ENCODE measurements around the gene TAL2. TPM values are rescaled to one million over a fixed set of nuclear protein-coding genes. Genes with fewer than 3 reads are reported as not detected.

The TAL2 gene
- total and polyA plus RNA-seq, 10 of the 15 experiments (the other 5 are each of a cell fraction or from before 2014, with no cell fraction given): 0.16 to 0.51 (median 0.34) TPM; not detected in 1

DNA sequence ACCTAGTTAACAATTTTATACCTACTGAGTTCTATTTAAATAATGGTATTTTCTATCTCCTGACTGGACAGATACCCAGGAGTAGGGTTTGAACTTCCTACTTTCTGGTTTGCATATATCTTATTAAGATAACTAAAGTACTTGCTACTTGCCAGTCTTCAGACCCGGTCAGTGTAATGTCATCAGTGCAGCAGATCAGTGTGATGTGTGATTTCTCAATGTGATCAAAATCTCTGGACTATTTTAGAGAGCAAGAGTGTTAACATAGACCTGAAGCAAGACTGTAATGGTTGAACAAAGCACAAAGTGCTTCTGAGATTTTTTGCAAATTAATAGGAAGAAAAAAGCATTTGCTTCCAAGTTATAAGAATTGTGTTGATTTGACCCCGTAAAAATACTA lies 38.9 kb downstream of the TAL2 start:
- ATAC-seq: peak; percentile 22
- SMC1A ChIA-PET (ENCODE audit: uncharacterized antibody, unreplicated experiment): interaction anchor here (1.0 to 1.8 kb wide), 7 partner anchors 10 to 201 kb away, joined by 3 to 7 read pairs (median 3); no protein-coding TSS in a partner anchor

GRCh38 chr9:105702207-105702606 lies 40.0 kb downstream of the TAL2 start:
- WGBS (ENCODE audit: insufficient coverage, insufficient replicate concordance, low lambda C conversion rate, missing lambda C conversion rate): 100% methylated on average over 1 of the region's 1 CpG
- Histone ChIP-seq H3K4me2 (ENCODE audit: control insufficient read depth, insufficient read depth) (no peak overlapping the region), H2AFZ (ENCODE audit: control insufficient read depth, low read depth, low read length) (no peak overlapping the region), H3K4me1 (ENCODE audit: control insufficient read depth, insufficient read depth, low read length) (no peaks in the 10 kb centered on the region), H3K27me3 (replicated peaks in 1 of 2; ENCODE audit: control insufficient read depth in 2 of 2, insufficient read depth in 2 of 2, low read length in 1 of 2) (no peaks in the 10 kb centered on the region), H3K79me2 (ENCODE audit: control insufficient read depth, insufficient read depth, low read length) (peaks cover 3% of the 10 kb centered on the region; the same call in 1 of the 2 replicates), H3K9ac (ENCODE audit: control insufficient read depth, insufficient read depth, low read length) (no peak overlapping the region), H4K20me1 (ENCODE audit: control insufficient read depth, insufficient read depth) (no peaks in the 10 kb centered on the region), H3K9me3 (replicated peaks; ENCODE audit: control insufficient read depth, insufficient read depth, low read length) (no peaks in the 10 kb centered on the region), H3K27ac (ENCODE audit: control insufficient read depth, insufficient read depth) (no peak overlapping the region), H3K4me3 (no peak overlapping the region), H3K36me3 (ENCODE audit: control insufficient read depth in 2 of 2, insufficient read depth in 2 of 2, low read length in 1 of 2) (no peaks in the 10 kb centered on the region)
- in situ Hi-C loops (cut with MboI) (no loop called here), intact Hi-C loops (cut with micrococcal nuclease; ENCODE audit: unreplicated experiment) (no loop called here)
- POLR2A ChIA-PET: interaction anchor here (0.6 kb wide), 1 partner anchor 405 kb away, joined by 3 read pairs; no protein-coding TSS in a partner anchor
- SMC1A ChIA-PET (ENCODE audit: uncharacterized antibody, unreplicated experiment): interaction anchor here (1.4 kb wide), 1 partner anchor 88 kb away, joined by 3 read pairs; no protein-coding TSS in a partner anchor
- CTCF ChIA-PET: interaction anchor here (1.2 to 1.6 kb wide), 2 partner anchors 9 to 64 kb away, joined by 4 to 9 read pairs; no protein-coding TSS in a partner anchor
- no peak for DNase-seq (ENCODE audit: low read depth, low spot score)
- ATAC-seq: no peak
- RAD21 ChIA-PET (ENCODE audit: unreplicated experiment): interaction anchor here (0.6 kb wide), 1 partner anchor 113 kb away, joined by 4 read pairs; no protein-coding TSS in a partner anchor
- no TSS peak for BruUV-seq (replicated peaks)
- TF ChIP-seq MEF2B (IDR thresholded peaks at IDR 0.05; ENCODE audit: partially characterized antibody, poor library complexity, severe bottlenecking): no peak
- no peak for TF ChIP-seq SMARCA5 (IDR thresholded peaks at IDR 0.05)
- TF ChIP-seq, protein P1, sequence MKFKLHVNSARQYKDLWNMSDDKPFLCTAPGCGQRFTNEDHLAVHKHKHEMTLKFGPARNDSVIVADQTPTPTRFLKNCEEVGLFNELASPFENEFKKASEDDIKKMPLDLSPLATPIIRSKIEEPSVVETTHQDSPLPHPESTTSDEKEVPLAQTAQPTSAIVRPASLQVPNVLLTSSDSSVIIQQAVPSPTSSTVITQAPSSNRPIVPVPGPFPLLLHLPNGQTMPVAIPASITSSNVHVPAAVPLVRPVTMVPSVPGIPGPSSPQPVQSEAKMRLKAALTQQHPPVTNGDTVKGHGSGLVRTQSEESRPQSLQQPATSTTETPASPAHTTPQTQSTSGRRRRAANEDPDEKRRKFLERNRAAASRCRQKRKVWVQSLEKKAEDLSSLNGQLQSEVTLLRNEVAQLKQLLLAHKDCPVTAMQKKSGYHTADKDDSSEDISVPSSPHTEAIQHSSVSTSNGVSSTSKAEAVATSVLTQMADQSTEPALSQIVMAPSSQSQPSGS (IDR thresholded peaks at IDR 0.05; ENCODE audit: low read length): no peak
- TF ChIP-seq IKZF2 (IDR thresholded peaks at IDR 0.05): no peak
- TF ChIP-seq STAT3 (IDR thresholded peaks at IDR 0.05; ENCODE audit: low read depth, low read length): no peak
- TF ChIP-seq JUND (IDR thresholded peaks at IDR 0.05; ENCODE audit: low read depth, low read length): no peak
- FAIRE-seq: no peak

More for the DNA sequence above, 38.9 kb downstream of the TAL2 start:
- Histone ChIP-seq H3K4me1 (ENCODE audit: control insufficient read depth, insufficient read depth, low read length) (no peaks in the 10 kb centered on the region), H3K4me3 (no peak overlapping the region), H3K79me2 (ENCODE audit: control insufficient read depth, insufficient read depth, low read length) (peaks cover 7% of the 10 kb centered on the region; the same call in 1 of the 2 replicates), H3K36me3 (ENCODE audit: control insufficient read depth in 2 of 2, insufficient read depth in 2 of 2, low read length in 1 of 2) (no peaks in the 10 kb centered on the region), H4K20me1 (ENCODE audit: control insufficient read depth, insufficient read depth) (no peaks in the 10 kb centered on the region), H2AFZ (ENCODE audit: control insufficient read depth, low read depth, low read length) (no peak overlapping the region; the same call in 1 of the 2 replicates), H3K9me3 (replicated peaks; ENCODE audit: control insufficient read depth, insufficient read depth, low read length) (no peaks in the 10 kb centered on the region), H3K27ac (ENCODE audit: control insufficient read depth, insufficient read depth) (no peak overlapping the region), H3K27me3 (replicated peaks in 1 of 2; ENCODE audit: control insufficient read depth in 2 of 2, insufficient read depth in 2 of 2, low read length in 1 of 2) (no peaks in the 10 kb centered on the region), H3K4me2 (ENCODE audit: control insufficient read depth, insufficient read depth) (no peak overlapping the region), H3K9ac (ENCODE audit: control insufficient read depth, insufficient read depth, low read length) (no peak overlapping the region)
- FAIRE-seq: no peak
- ChIA-PET CTCF (interaction anchor here (1.6 to 1.8 kb wide), 2 partner anchors 14 to 63 kb away, joined by 5 to 9 read pairs; no protein-coding TSS in a partner anchor), RAD21 (ENCODE audit: unreplicated experiment) (interaction anchor here (0.9 kb wide), 1 partner anchor 8 kb away, joined by 3 read pairs; no protein-coding TSS in a partner anchor), POLR2A (interaction anchor here (0.7 kb wide), 1 partner anchor 105 kb away, joined by 3 read pairs; no protein-coding TSS in a partner anchor)
- 67% methylated on average over 2 of the region's 2 CpGs for WGBS (ENCODE audit: insufficient coverage, insufficient replicate concordance, low lambda C conversion rate, missing lambda C conversion rate)
- in situ Hi-C loops (cut with MboI): no loop called here
- intact Hi-C loops (cut with micrococcal nuclease; ENCODE audit: unreplicated experiment): no loop called here
- BruUV-seq (replicated peaks): no TSS peak
- no peak for DNase-seq (ENCODE audit: low read depth, low spot score)
- no peak for TF ChIP-seq CREM (IDR thresholded peaks at IDR 0.05; ENCODE audit: low read depth)
- no peak for TF ChIP-seq NFIC (IDR thresholded peaks at IDR 0.05; ENCODE audit: low read depth, low read length)
- TF ChIP-seq USF2 (IDR thresholded peaks at IDR 0.05; ENCODE audit: borderline replicate concordance, low read depth, low read length): no peak
- TF ChIP-seq EED (IDR thresholded peaks at IDR 0.05; ENCODE audit: low read depth): no peak
- TF ChIP-seq NR2C1 (IDR thresholded peaks at IDR 0.05): no peak
- TF ChIP-seq SUZ12 (IDR thresholded peaks at IDR 0.05; ENCODE audit: unreplicated experiment): no peak
